OCI-LY7 (cell line): ENCODE results near the gene SNX13. TPM values are rescaled to one million over a fixed set of nuclear protein-coding genes. Genes with fewer than 3 reads are reported as not detected.
A peak's percentile ranks its signal among the peaks of the same experiment; 100 is the strongest.

Experiments used
- BruUV-seq: library from RNA; stranded (reverse); fragments of 400-500 nt; replicated peaks from 2 replicates; lab custom pipeline; 2021; lab: Mats Ljungman, UMichigan
- CTCF ChIA-PET: fragments of 300-600 bp; sonication (Branson Sonifier 250); formaldehyde crosslinking; loops from one replicate; lab custom pipeline; 2022; ENCODE audit warnings: antibody characterized with exemption; ENCODE audit not compliant: unreplicated experiment; lab: Charles Lee
- POLR2A ChIA-PET: fragments of 300-600 bp; sonication (Branson Sonifier 250); formaldehyde crosslinking; loops from one replicate; lab custom pipeline; 2022; ENCODE audit warnings: antibody characterized with exemption; lab: Charles Lee
- DNase-seq: peaks from one replicate; pipeline ENCODE4 v3.0.0-alpha.2; 2015; ENCODE audit warnings: low spot score
- H2AFZ ChIP-seq: fragments of 200-600 bp; sonication (generic), shearing (Covaris generic); 2 replicates; pipeline ENCODE4 v1.6.1; 2014; ENCODE audit warnings: mild to moderate bottlenecking, antibody characterized with exemption, low read length, moderate library complexity
- H3K27ac ChIP-seq: fragments of 200-600 bp; sonication (generic); 2 replicates; pipeline ENCODE4 v1.5.1; 2014; ENCODE audit warnings: mixed run types, low read depth, mild to moderate bottlenecking, moderate library complexity, low read length, inconsistent platforms; ENCODE audit not compliant: poor library complexity, severe bottlenecking
- H3K36me3 ChIP-seq: fragments of 200-600 bp; sonication (generic); 2 replicates; pipeline ENCODE4 v1.6.1; 2014; ENCODE audit warnings: mild to moderate bottlenecking, antibody characterized with exemption, low read length, moderate library complexity, mixed read lengths; ENCODE audit not compliant: insufficient read depth
- H3K4me1 ChIP-seq: fragments of 200-600 bp; sonication (generic); 2 replicates; pipeline ENCODE4 v1.5.1; 2014; ENCODE audit warnings: mild to moderate bottlenecking, low read length; ENCODE audit not compliant: insufficient read depth, poor library complexity, severe bottlenecking
- H3K4me2 ChIP-seq: fragments of 200-600 bp; sonication (generic); 2 replicates; pipeline ENCODE4 v1.6.1; 2014; ENCODE audit warnings: mild to moderate bottlenecking, low read length
- H3K4me3 ChIP-seq: fragments of 200-600 bp; sonication (generic); 2 replicates; pipeline ENCODE4 v1.5.1; 2014; ENCODE audit warnings: mild to moderate bottlenecking, low read depth, low read length; ENCODE audit not compliant: poor library complexity, severe bottlenecking
- H3K79me2 ChIP-seq: fragments of 200-600 bp; sonication (generic); 2 replicates; pipeline ENCODE4 v1.6.1; 2016; ENCODE audit warnings: low read depth, mild to moderate bottlenecking, low read length, moderate library complexity, mixed read lengths; ENCODE audit not compliant: insufficient read depth
- H3K9me2 ChIP-seq: fragments of 200-600 bp; sonication (generic); 2 replicates; pipeline ENCODE4 v1.6.1; 2016; ENCODE audit warnings: mild to moderate bottlenecking, low read length, mixed read lengths; ENCODE audit not compliant: insufficient read depth
- H3K9me3 ChIP-seq: fragments of 200-600 bp; sonication (generic); 2 replicates; pipeline ENCODE4 v1.6.1; 2014; ENCODE audit warnings: mild to moderate bottlenecking, mixed run types, low read length, mixed read lengths
- H4K20me1 ChIP-seq: fragments of 200-600 bp; sonication (generic); 2 replicates; pipeline ENCODE4 v1.6.1; 2014; ENCODE audit warnings: mild to moderate bottlenecking, antibody characterized with exemption, low read length, moderate library complexity, mixed read lengths; ENCODE audit not compliant: insufficient read depth
- EZH2phosphoT487 ChIP-seq: fragments of 200-600 bp; sonication (generic); IDR thresholded peaks from 2 replicates; pipeline ENCODE4 v1.6.1; 2018; ENCODE audit warnings: low read depth, borderline replicate concordance, mild to moderate bottlenecking, mixed run types, antibody characterized with exemption, low read length, moderate library complexity, mixed read lengths
- intact Hi-C: fragments of 100-400 bp; cut with micrococcal nuclease; formaldehyde crosslinking; loops from one replicate; pipeline ENCODE4 v1.10.0; 2022; ENCODE audit not compliant: unreplicated experiment
- total RNA-seq, 2 experiments: library from RNA; depleted of rRNA in 1 of 2; stranded (reverse); fragments of >200 nt in 1 of 2; shearing (Covaris generic) in 1 of 2; gene quantifications; 2 replicates each; pipeline ENCODE4 v1.2.3, GENCODE V29; 2014 to 2022
- TF ChIP-seq, protein P1 (sequence below): fragments of 200-600 bp; sonication (generic); conservative IDR thresholded peaks from 2 replicates; pipeline ENCODE4 v1.5.1; 2014; ENCODE audit warnings: mild to moderate bottlenecking, antibody characterized with exemption, low read length, moderate library complexity, mixed read lengths

The SNX13 gene
- total RNA-seq, 2 experiments from 2014 or later, result 20.0 to 32.6 TPM

DNA sequence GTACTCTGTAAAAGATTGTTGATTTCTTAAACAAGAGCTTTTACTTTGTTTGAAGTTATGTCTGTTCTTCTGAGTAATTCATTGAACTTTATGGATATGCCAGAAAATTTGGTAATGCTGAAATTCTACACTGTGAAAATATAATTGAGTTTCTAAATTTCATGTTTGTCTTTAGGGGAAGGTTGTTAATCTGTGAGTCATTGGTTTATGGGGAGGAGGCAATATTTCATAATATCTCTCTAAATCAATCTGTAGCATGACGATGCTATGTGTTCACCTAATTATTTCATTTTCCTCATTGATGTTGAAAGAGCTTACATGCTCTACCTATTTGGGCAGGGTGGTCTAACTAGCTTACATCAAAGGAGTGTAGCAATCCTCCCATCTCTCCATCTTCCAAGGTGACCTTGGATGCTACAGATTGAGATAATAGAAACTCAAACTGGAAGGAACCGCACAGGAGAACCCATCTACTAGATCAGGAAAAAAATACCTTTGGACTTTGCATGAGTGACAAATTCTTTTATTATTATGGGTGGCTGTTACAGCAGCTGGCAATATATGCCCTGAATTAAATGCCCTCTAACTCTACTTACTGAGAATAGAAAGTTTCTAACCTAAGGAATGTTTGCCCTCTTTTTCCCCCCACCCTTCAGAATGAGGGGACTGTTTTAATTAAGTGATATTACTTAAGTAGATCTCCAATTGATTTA is 8.4 kb upstream of the SNX13 start:
- Histone ChIP-seq H3K9me2 (no peaks in the 10 kb centered on the region), H4K20me1 (no peaks in the 10 kb centered on the region), H3K4me1 (peaks cover 21% of the 10 kb centered on the region), H3K27ac (no peak overlapping the region), H3K79me2 (no peaks in the 10 kb centered on the region), H2AFZ (no peak overlapping the region), H3K4me3 (no peak overlapping the region), H3K9me3 (no peaks in the 10 kb centered on the region), H3K4me2 (no peak overlapping the region), H3K36me3 (no peaks in the 10 kb centered on the region)
- DNase-seq, result no peak
- BruUV-seq, result no TSS peak
- ChIA-PET CTCF (no interaction called here), POLR2A (interaction anchor here (0.6 to 3.2 kb wide), 2 partner anchors 11 to 68 kb away, joined by 3 to 21 read pairs; no protein-coding TSS in a partner anchor)
- TF ChIP-seq, protein P1, sequence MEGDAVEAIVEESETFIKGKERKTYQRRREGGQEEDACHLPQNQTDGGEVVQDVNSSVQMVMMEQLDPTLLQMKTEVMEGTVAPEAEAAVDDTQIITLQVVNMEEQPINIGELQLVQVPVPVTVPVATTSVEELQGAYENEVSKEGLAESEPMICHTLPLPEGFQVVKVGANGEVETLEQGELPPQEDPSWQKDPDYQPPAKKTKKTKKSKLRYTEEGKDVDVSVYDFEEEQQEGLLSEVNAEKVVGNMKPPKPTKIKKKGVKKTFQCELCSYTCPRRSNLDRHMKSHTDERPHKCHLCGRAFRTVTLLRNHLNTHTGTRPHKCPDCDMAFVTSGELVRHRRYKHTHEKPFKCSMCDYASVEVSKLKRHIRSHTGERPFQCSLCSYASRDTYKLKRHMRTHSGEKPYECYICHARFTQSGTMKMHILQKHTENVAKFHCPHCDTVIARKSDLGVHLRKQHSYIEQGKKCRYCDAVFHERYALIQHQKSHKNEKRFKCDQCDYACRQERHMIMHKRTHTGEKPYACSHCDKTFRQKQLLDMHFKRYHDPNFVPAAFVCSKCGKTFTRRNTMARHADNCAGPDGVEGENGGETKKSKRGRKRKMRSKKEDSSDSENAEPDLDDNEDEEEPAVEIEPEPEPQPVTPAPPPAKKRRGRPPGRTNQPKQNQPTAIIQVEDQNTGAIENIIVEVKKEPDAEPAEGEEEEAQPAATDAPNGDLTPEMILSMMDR, result no peak
- no peak for TF ChIP-seq EZH2phosphoT487
- intact Hi-C loops, result loop anchor here (10.0 kb wide), 1 partner anchor 546 kb away; the partner anchor contains the start of gene HDAC9

DNA sequence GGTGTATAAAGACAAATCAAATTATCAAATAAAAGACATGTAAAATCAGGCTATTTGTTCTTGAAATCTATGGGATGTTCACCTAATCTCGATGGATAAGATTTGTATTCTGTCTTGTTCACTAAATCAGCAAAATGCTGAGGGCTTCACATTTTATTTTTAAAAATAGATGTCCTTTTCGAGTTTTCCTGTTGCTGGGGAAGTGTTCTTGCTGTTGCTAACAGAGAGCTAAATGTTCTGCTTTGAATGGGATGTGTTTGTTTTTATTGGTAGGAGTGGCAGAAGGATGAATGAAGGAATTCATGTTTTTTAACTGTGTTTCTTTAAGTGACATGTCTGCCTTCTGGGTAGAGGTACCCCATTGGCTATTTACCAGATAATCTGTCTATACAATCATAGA is 7.3 kb upstream of the SNX13 start:
- BruUV-seq, result no TSS peak
- no peak for TF ChIP-seq EZH2phosphoT487
- TF ChIP-seq, protein P1, result no peak
- Histone ChIP-seq H3K4me2 (0 out of 2 replicates have a peak overlapping the region, but pooled peaks have one; percentile 53), H3K9me3 (no peaks in the 10 kb centered on the region), H4K20me1 (no peaks in the 10 kb centered on the region), H3K9me2 (no peaks in the 10 kb centered on the region), H2AFZ (peak overlapping the region; percentile 20; the same call in 1 of the 2 replicates), H3K36me3 (no peaks in the 10 kb centered on the region), H3K27ac (no peak overlapping the region), H3K79me2 (no peaks in the 10 kb centered on the region), H3K4me1 (peaks cover 21% of the 10 kb centered on the region), H3K4me3 (no peak overlapping the region)
- ChIA-PET POLR2A (interaction anchor here (0.7 to 3.2 kb wide), 2 partner anchors 10 to 21 kb away, joined by 3 to 21 read pairs; no protein-coding TSS in a partner anchor), CTCF (no interaction called here)
- no peak for DNase-seq
- intact Hi-C loops, result loop anchor here (10.0 kb wide), 1 partner anchor 547 kb away; the partner anchor contains the start of gene HDAC9
